OCI-LY3 (cell line): ENCODE data around the gene TAOK2.

ENCODE experiments used
- CTCF ChIP-seq: fragments of 200-600, 300-600 bp; sonication (generic); IDR thresholded peaks from 2 replicates; pipeline ENCODE4 v1.5.1; 2014; ENCODE audit warnings: antibody characterized with exemption, low read length, low read depth
- EZH2phosphoT487 ChIP-seq: fragments of 200-600 bp; shearing (Covaris generic); IDR thresholded peaks from 2 replicates; pipeline ENCODE4 v1.6.1; 2018; ENCODE audit warnings: antibody characterized with exemption, mixed run types, low read depth

GRCh38 chr16:29959293-29959692, 14.4 kb upstream of the TAOK2 start:
- no peak for TF ChIP-seq CTCF
- no peak for TF ChIP-seq EZH2phosphoT487
